GM12874 (cell line): Measurements from ENCODE around the gene SLC13A3.
A peak's percentile ranks its signal among the peaks of the same experiment; 100 is the strongest.

Experiments used
- CTCF ChIP-seq: IDR thresholded peaks from 2 replicates; pipeline ENCODE4 v1.5.1; 2011; ENCODE audit warnings: low read depth, mild to moderate bottlenecking, control low read depth, low read length, moderate library complexity; ENCODE audit not compliant: insufficient read depth

Gene SLC13A3

DNA sequence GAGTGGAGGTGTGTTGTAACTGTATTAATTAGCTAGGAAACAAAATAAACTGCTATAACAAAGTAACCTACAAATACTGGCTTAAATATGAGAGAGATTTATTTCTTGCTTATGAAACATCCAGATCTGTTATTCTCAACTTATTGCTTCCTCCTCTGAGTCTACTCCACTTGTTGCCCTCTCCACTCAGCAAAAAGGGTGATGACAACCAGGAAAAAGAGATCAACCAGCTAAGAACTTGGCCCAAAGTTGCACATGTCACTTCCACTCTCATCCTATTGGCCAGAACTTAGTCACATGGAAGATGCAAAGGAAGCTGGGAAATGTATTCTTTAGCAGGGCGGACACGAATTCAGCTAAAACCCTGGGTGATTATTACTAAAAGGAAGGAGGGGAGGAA, 43.2 kb upstream of the SLC13A3 start:
- TF ChIP-seq CTCF: no peak

GRCh38 chr20:46691196-46691595, 39.9 kb upstream of the SLC13A3 start:
- TF ChIP-seq CTCF: no peak

- TF ChIP-seq CTCF: no peak
These were observed 39.2 kb upstream of the SLC13A3 start for GRCh38 chr20:46690219-46691106.

- TF ChIP-seq CTCF: no peak
These were observed 38.5 kb upstream of the SLC13A3 start for GRCh38 chr20:46689754-46690085.

DNA sequence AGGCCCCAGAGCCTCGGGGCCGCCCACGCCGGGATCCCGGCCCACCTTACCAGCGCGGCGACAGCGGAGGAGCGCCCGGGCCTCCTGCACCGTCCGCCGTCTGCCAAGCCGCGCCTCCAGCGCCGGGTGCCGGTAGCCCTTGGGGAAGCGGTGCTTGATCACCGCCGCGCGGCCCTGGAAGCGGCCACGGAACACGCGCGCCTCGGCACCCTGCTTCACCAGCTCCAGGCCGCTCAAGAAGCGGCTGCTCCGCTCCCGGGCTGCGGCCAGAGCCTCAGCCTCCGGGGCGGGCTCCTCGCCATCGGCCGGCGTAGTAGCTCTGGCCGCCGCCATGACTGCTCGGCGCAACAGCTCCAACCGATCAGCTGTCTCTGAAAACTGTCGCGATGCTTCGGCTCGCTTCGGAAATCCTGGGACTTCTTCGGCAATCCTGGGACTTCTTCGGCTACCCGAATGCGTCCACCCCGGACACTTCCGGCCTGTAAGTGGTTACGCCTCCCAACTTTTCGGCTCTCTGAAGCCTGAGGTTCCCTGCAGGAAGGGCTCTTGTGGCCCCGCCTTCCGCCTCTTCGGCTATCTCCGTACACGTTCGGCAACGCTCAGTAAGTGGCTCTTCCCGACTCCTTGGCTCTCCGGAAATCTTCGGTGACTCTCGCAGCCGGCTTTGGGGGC, 38.0 kb upstream of the SLC13A3 start, which contains the start of gene TP53RK:
Gene TP53RK (minus strand): TSS at position 363 of the 672 bp plus-strand sequence. CDS start 30 bp downstream, at position 333.
- 0 out of 2 replicates have a peak, but pooled peaks have one; percentile 14 for TF ChIP-seq CTCF

GRCh38 chr20:46688151-46689081, 37.2 kb upstream of the SLC13A3 start:
- no peak for TF ChIP-seq CTCF
